ENCODE results near the gene BSG. TPM values are rescaled to one million over a fixed set of nuclear protein-coding genes. Genes with fewer than 3 reads are reported as not detected.
A peak's percentile ranks its signal among the peaks of the same experiment; 100 is the strongest.

BSG gene
- total and polyA plus RNA-seq, 9 of the 15 experiments (the other 6 are each of a cell fraction or from before 2014, with no cell fraction given), result 4.6 to 495 (median 187) TPM

DNA sequence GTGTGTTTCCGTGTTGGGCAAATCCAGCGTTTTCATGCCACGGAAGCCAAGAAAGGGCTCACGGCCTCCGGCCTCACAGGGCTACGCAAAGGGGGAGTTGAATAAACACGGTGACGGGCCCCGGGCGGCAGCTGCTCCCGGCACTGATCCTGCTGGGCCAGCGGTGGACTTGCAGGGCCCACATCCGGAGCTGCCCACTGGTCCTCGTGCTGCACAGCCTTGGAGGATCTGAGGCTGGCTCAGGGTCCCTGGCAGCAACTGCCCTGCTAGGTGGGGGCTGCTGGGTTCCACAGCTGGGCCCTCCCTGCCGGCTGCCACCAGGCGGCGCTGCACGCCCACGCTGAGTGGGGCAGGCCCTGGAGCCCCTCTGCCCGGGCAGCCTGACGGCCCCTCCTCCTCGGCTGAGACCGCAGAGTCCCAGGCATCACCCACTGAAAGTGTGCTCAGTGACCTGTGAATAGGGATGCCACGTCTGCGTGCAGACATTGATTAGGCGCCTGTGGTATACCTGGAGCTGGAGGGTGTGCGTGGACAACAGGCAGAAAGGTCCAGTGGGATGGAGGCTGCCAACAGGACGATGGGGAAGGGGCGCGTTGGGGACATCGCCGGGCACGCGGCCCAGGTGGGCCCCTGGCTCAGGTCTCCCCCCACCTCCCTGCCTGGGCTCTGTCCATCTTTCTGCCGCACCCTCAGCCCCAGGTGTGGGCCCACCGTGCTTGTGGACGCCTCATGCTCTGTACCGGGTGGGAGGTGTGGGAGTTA lies 12.0 kb downstream of the BSG start (continued):
- TF ChIP-seq CREB1 (IDR thresholded peaks at IDR 0.05), result no peak
- TF ChIP-seq CREB1 (CRISPR knock-in tag; IDR thresholded peaks at IDR 0.05), result no peak
- no peak for TF ChIP-seq KAT2B (IDR thresholded peaks at IDR 0.05; ENCODE audit: low read depth, low read length)
- peak; percentile 30 for TF ChIP-seq HMGN3 (IDR thresholded peaks at IDR 0.05; ENCODE audit: borderline replicate concordance, extremely low read depth, insufficient read length, low read depth, low read length)
- TF ChIP-seq, protein P1, sequence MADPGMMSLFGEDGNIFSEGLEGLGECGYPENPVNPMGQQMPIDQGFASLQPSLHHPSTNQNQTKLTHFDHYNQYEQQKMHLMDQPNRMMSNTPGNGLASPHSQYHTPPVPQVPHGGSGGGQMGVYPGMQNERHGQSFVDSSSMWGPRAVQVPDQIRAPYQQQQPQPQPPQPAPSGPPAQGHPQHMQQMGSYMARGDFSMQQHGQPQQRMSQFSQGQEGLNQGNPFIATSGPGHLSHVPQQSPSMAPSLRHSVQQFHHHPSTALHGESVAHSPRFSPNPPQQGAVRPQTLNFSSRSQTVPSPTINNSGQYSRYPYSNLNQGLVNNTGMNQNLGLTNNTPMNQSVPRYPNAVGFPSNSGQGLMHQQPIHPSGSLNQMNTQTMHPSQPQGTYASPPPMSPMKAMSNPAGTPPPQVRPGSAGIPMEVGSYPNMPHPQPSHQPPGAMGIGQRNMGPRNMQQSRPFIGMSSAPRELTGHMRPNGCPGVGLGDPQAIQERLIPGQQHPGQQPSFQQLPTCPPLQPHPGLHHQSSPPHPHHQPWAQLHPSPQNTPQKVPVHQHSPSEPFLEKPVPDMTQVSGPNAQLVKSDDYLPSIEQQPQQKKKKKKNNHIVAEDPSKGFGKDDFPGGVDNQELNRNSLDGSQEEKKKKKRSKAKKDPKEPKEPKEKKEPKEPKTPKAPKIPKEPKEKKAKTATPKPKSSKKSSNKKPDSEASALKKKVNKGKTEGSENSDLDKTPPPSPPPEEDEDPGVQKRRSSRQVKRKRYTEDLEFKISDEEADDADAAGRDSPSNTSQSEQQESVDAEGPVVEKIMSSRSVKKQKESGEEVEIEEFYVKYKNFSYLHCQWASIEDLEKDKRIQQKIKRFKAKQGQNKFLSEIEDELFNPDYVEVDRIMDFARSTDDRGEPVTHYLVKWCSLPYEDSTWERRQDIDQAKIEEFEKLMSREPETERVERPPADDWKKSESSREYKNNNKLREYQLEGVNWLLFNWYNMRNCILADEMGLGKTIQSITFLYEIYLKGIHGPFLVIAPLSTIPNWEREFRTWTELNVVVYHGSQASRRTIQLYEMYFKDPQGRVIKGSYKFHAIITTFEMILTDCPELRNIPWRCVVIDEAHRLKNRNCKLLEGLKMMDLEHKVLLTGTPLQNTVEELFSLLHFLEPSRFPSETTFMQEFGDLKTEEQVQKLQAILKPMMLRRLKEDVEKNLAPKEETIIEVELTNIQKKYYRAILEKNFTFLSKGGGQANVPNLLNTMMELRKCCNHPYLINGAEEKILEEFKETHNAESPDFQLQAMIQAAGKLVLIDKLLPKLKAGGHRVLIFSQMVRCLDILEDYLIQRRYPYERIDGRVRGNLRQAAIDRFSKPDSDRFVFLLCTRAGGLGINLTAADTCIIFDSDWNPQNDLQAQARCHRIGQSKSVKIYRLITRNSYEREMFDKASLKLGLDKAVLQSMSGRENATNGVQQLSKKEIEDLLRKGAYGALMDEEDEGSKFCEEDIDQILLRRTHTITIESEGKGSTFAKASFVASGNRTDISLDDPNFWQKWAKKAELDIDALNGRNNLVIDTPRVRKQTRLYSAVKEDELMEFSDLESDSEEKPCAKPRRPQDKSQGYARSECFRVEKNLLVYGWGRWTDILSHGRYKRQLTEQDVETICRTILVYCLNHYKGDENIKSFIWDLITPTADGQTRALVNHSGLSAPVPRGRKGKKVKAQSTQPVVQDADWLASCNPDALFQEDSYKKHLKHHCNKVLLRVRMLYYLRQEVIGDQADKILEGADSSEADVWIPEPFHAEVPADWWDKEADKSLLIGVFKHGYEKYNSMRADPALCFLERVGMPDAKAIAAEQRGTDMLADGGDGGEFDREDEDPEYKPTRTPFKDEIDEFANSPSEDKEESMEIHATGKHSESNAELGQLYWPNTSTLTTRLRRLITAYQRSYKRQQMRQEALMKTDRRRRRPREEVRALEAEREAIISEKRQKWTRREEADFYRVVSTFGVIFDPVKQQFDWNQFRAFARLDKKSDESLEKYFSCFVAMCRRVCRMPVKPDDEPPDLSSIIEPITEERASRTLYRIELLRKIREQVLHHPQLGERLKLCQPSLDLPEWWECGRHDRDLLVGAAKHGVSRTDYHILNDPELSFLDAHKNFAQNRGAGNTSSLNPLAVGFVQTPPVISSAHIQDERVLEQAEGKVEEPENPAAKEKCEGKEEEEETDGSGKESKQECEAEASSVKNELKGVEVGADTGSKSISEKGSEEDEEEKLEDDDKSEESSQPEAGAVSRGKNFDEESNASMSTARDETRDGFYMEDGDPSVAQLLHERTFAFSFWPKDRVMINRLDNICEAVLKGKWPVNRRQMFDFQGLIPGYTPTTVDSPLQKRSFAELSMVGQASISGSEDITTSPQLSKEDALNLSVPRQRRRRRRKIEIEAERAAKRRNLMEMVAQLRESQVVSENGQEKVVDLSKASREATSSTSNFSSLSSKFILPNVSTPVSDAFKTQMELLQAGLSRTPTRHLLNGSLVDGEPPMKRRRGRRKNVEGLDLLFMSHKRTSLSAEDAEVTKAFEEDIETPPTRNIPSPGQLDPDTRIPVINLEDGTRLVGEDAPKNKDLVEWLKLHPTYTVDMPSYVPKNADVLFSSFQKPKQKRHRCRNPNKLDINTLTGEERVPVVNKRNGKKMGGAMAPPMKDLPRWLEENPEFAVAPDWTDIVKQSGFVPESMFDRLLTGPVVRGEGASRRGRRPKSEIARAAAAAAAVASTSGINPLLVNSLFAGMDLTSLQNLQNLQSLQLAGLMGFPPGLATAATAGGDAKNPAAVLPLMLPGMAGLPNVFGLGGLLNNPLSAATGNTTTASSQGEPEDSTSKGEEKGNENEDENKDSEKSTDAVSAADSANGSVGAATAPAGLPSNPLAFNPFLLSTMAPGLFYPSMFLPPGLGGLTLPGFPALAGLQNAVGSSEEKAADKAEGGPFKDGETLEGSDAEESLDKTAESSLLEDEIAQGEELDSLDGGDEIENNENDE (IDR thresholded peaks at IDR 0.05; ENCODE audit: low read depth, low read length), result no peak
- TF ChIP-seq ELF1 (tag; IDR thresholded peaks at IDR 0.05), result no peak
- TF ChIP-seq, protein P2, sequence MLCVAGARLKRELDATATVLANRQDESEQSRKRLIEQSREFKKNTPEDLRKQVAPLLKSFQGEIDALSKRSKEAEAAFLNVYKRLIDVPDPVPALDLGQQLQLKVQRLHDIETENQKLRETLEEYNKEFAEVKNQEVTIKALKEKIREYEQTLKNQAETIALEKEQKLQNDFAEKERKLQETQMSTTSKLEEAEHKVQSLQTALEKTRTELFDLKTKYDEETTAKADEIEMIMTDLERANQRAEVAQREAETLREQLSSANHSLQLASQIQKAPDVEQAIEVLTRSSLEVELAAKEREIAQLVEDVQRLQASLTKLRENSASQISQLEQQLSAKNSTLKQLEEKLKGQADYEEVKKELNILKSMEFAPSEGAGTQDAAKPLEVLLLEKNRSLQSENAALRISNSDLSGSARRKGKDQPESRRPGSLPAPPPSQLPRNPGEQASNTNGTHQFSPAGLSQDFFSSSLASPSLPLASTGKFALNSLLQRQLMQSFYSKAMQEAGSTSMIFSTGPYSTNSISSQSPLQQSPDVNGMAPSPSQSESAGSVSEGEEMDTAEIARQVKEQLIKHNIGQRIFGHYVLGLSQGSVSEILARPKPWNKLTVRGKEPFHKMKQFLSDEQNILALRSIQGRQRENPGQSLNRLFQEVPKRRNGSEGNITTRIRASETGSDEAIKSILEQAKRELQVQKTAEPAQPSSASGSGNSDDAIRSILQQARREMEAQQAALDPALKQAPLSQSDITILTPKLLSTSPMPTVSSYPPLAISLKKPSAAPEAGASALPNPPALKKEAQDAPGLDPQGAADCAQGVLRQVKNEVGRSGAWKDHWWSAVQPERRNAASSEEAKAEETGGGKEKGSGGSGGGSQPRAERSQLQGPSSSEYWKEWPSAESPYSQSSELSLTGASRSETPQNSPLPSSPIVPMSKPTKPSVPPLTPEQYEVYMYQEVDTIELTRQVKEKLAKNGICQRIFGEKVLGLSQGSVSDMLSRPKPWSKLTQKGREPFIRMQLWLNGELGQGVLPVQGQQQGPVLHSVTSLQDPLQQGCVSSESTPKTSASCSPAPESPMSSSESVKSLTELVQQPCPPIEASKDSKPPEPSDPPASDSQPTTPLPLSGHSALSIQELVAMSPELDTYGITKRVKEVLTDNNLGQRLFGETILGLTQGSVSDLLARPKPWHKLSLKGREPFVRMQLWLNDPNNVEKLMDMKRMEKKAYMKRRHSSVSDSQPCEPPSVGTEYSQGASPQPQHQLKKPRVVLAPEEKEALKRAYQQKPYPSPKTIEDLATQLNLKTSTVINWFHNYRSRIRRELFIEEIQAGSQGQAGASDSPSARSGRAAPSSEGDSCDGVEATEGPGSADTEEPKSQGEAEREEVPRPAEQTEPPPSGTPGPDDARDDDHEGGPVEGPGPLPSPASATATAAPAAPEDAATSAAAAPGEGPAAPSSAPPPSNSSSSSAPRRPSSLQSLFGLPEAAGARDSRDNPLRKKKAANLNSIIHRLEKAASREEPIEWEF (CRISPR knock-in tag; IDR thresholded peaks at IDR 0.05), result no peak
- TF ChIP-seq ZNF24 (IDR thresholded peaks at IDR 0.05), result no peak
- TF ChIP-seq ILK (tag; IDR thresholded peaks at IDR 0.05; ENCODE audit: borderline replicate concordance, low read depth), result no peak
- no peak for TF ChIP-seq PHF21A (IDR thresholded peaks at IDR 0.05; ENCODE audit: borderline replicate concordance, low read depth)
- peak; percentile 89 for TF ChIP-seq RBM22 (IDR thresholded peaks at IDR 0.05; ENCODE audit: low read depth, low read length, poor library complexity, severe bottlenecking)
